Hepatocyte (in vitro differentiated cells): ENCODE data around the gene DOCK3. TPM values are rescaled to one million over a fixed set of nuclear protein-coding genes. Genes with fewer than 3 reads are reported as not detected.

Source experiments
- DNase-seq: peaks from one replicate; pipeline ENCODE4 v3.0.0-alpha.2; 2016; ENCODE audit warnings: low spot score
- H2AFZ ChIP-seq: fragments of 200-600 bp; sonication (generic); 2 replicates; pipeline ENCODE4 v1.6.0; 2016; ENCODE audit warnings: antibody characterized with exemption, mild to moderate bottlenecking
- H3K27ac ChIP-seq: fragments of 200-600 bp; sonication (generic); 2 replicates; pipeline ENCODE4 v1.5.1; 2016; ENCODE audit warnings: mild to moderate bottlenecking
- H3K27me3 ChIP-seq: fragments of 200-600 bp; sonication (generic); 2 replicates; pipeline ENCODE4 v1.6.1; 2016
- H3K36me3 ChIP-seq: fragments of 200-600 bp; sonication (generic); replicated peaks from 2 replicates; pipeline ENCODE4 v1.5.1; 2016; ENCODE audit warnings: low read depth; ENCODE audit not compliant: insufficient read depth
- H3K4me1 ChIP-seq: fragments of 200-600 bp; sonication (generic); 2 replicates; pipeline ENCODE4 v1.5.1; 2016; ENCODE audit warnings: mild to moderate bottlenecking, moderate library complexity; ENCODE audit not compliant: insufficient read depth
- H3K4me2 ChIP-seq: fragments of 200-600 bp; sonication (generic); 2 replicates; pipeline ENCODE4 v1.6.0; 2016
- H3K4me3 ChIP-seq: fragments of 200-600 bp; sonication (generic); 2 replicates; pipeline ENCODE4 v1.5.1; 2016; ENCODE audit warnings: mild to moderate bottlenecking
- H3K79me2 ChIP-seq: fragments of 200-600 bp; sonication (generic); 2 replicates; pipeline ENCODE4 v1.6.0; 2017; ENCODE audit warnings: mild to moderate bottlenecking
- H3K9me2 ChIP-seq: fragments of 200-600 bp; sonication (generic); replicated peaks from 2 replicates; pipeline ENCODE4 v1.6.0; 2017; ENCODE audit warnings: mild to moderate bottlenecking; ENCODE audit not compliant: insufficient read depth
- H3K9me3 ChIP-seq: fragments of 200-600 bp; sonication (generic); 2 replicates; pipeline ENCODE4 v1.5.1; 2016; ENCODE audit warnings: low read depth, mild to moderate bottlenecking
- H4K20me1 ChIP-seq: fragments of 200-600 bp; sonication (generic); 2 replicates; pipeline ENCODE4 v1.6.0; 2016; ENCODE audit warnings: mild to moderate bottlenecking; ENCODE audit not compliant: insufficient read depth, poor library complexity, severe bottlenecking
- CTCF ChIP-seq: fragments of 200-600 bp; sonication (generic); IDR thresholded peaks from 2 replicates; pipeline ENCODE4 v1.5.1; 2016; ENCODE audit warnings: antibody characterized with exemption, mild to moderate bottlenecking; ENCODE audit not compliant: poor library complexity
- EZH2 ChIP-seq: fragments of 200-600 bp; sonication (generic); IDR thresholded peaks from 2 replicates; pipeline ENCODE4 v1.6.1; 2016; ENCODE audit warnings: antibody characterized with exemption, mild to moderate bottlenecking, borderline replicate concordance
- EZH2phosphoT487 ChIP-seq: fragments of 200-600 bp; sonication (generic); IDR thresholded peaks from one replicate; pipeline ENCODE4 v1.6.1; 2018; ENCODE audit warnings: antibody characterized with exemption, mild to moderate bottlenecking, low read depth, moderate library complexity; ENCODE audit not compliant: unreplicated experiment, severe bottlenecking
- WGBS: methylation state at CpG from one replicate; pipeline ENCODE4 v1.1.6; 2016; ENCODE audit warnings: low lambda C conversion rate; ENCODE audit errors: missing lambda C conversion rate; 5-methylcytosine and 5-hydroxymethylcytosine counted together
- polyA plus RNA-seq: library from polyadenylated mRNA; unstranded; fragments of >200 nt; fragmentation: Nextera tagmentation; extraction: Ambion mirVana; gene quantifications from 2 replicates; pipeline ENCODE4 v1.2.1, GENCODE V29; 2016
- total RNA-seq: library from RNA; depleted of rRNA; stranded (reverse); fragments of >200 nt; gene quantifications from 2 replicates; pipeline ENCODE4 v1.2.3, GENCODE V29; 2014

The DOCK3 gene
- total and polyA plus RNA-seq, 2 experiments from 2014 or later: 0.77 to 1.6 TPM

- Histone ChIP-seq H3K27me3 (no peaks in the 10 kb centered on the region), H3K4me2 (no peak overlapping the region), H4K20me1 (no peaks in the 10 kb centered on the region), H2AFZ (no peak overlapping the region), H3K9me3 (no peaks in the 10 kb centered on the region), H3K4me1 (no peaks in the 10 kb centered on the region), H3K27ac (no peak overlapping the region), H3K9me2 (no peaks in the 10 kb centered on the region), H3K79me2 (no peaks in the 10 kb centered on the region), H3K4me3 (no peak overlapping the region), H3K36me3 (no peaks in the 10 kb centered on the region)
- DNase-seq: peak; percentile 28
- TF ChIP-seq CTCF (peak; percentile 33), EZH2 (no peak), EZH2phosphoT487 (no peak)
- WGBS: 76% methylated on average over 2 of the region's 2 CpGs
Observed at GRCh38 chr3:50652709-50653108, 22.0 kb upstream of the DOCK3 start.

GRCh38 chr3:50653937-50654595 is 20.7 kb upstream of the DOCK3 start:
- no peaks in the 10 kb centered on the region for H3K9me2 ChIP-seq
- H3K79me2 ChIP-seq: no peaks in the 10 kb centered on the region
- no peaks in the 10 kb centered on the region for H3K4me1 ChIP-seq
- no peaks in the 10 kb centered on the region for H3K27me3 ChIP-seq
- no peak for DNase-seq
- TF ChIP-seq EZH2phosphoT487 (no peak), CTCF (no peak), EZH2 (no peak)
- no peak overlapping the region for H3K4me2 ChIP-seq
- no peaks in the 10 kb centered on the region for H3K9me3 ChIP-seq
- H3K4me3 ChIP-seq: no peak overlapping the region
- WGBS: 82% methylated on average over 3 of the region's 3 CpGs
- no peak overlapping the region for H3K27ac ChIP-seq
- no peaks in the 10 kb centered on the region for H4K20me1 ChIP-seq
- H3K36me3 ChIP-seq: no peaks in the 10 kb centered on the region
- no peak overlapping the region for H2AFZ ChIP-seq

- no peaks in the 10 kb centered on the region for H3K9me2 ChIP-seq
- no peak overlapping the region for H3K4me2 ChIP-seq
- H3K9me3 ChIP-seq: no peaks in the 10 kb centered on the region
- no peak for DNase-seq
- H3K27ac ChIP-seq: no peak overlapping the region
- no peak for TF ChIP-seq CTCF
- TF ChIP-seq EZH2phosphoT487: no peak
- TF ChIP-seq EZH2: no peak
- H2AFZ ChIP-seq: no peak overlapping the region
- no peak overlapping the region for H3K4me3 ChIP-seq
- H3K27me3 ChIP-seq: no peaks in the 10 kb centered on the region
- no peaks in the 10 kb centered on the region for H3K79me2 ChIP-seq
- no peaks in the 10 kb centered on the region for H3K4me1 ChIP-seq
- WGBS: 89% methylated on average over 2 of the region's 3 CpGs
- H3K36me3 ChIP-seq: no peaks in the 10 kb centered on the region
- no peaks in the 10 kb centered on the region for H4K20me1 ChIP-seq
Observed at GRCh38 chr3:50655009-50655830, 19.5 kb upstream of the DOCK3 start.
